OCI-LY1 (cell line): ENCODE data around the gene KRT24.

Source experiments
- H2AFZ ChIP-seq: fragments of 200-600 bp; sonication (generic), shearing (Covaris generic); 2 replicates; pipeline ENCODE4 v1.6.0; 2014; ENCODE audit warnings: antibody characterized with exemption, mild to moderate bottlenecking, low read length
- H3F3A ChIP-seq: fragments of 200-600 bp; sonication (generic), shearing (Covaris generic); 2 replicates; pipeline ENCODE4 v1.6.0; 2014; ENCODE audit warnings: mild to moderate bottlenecking, antibody characterized with exemption, low read length, moderate library complexity; ENCODE audit not compliant: insufficient read depth
- H3K27ac ChIP-seq: fragments of 200-600 bp; sonication (generic); 2 replicates; pipeline ENCODE4 v1.5.1; 2014; ENCODE audit warnings: low read length, mixed run types, mild to moderate bottlenecking, low read depth; ENCODE audit not compliant: poor library complexity, severe bottlenecking
- H3K27me3 ChIP-seq: fragments of 200-600 bp; sonication (generic); 2 replicates; pipeline ENCODE4 v1.6.0; 2014; ENCODE audit warnings: antibody characterized with exemption, mild to moderate bottlenecking, low read length, moderate library complexity; ENCODE audit not compliant: insufficient read depth
- H3K36me3 ChIP-seq: fragments of 200-600 bp; sonication (generic); 2 replicates; pipeline ENCODE4 v1.6.1; 2014; ENCODE audit warnings: mild to moderate bottlenecking, antibody characterized with exemption, low read length, moderate library complexity, mixed read lengths; ENCODE audit not compliant: insufficient read depth
- H3K4me1 ChIP-seq: fragments of 200-600 bp; sonication (generic); 2 replicates; pipeline ENCODE4 v1.5.1; 2014; ENCODE audit warnings: mild to moderate bottlenecking, low read length, moderate library complexity; ENCODE audit not compliant: insufficient read depth, severe bottlenecking
- H3K4me2 ChIP-seq: fragments of 200-600 bp; sonication (generic), shearing (Covaris generic); 2 replicates; pipeline ENCODE4 v1.6.1; 2014; ENCODE audit warnings: low read length
- H3K4me3 ChIP-seq: fragments of 200-600 bp; sonication (generic); 2 replicates; pipeline ENCODE4 v1.5.1; 2014; ENCODE audit warnings: low read length, low read depth, mild to moderate bottlenecking, mixed read lengths; ENCODE audit not compliant: poor library complexity, severe bottlenecking
- H3K79me2 ChIP-seq: fragments of 200-600 bp; shearing (Covaris generic); 2 replicates; pipeline ENCODE4 v1.6.1; 2016; ENCODE audit warnings: mixed run types, low read length, mixed read lengths; ENCODE audit not compliant: insufficient read depth
- H3K9ac ChIP-seq: fragments of 200-600 bp; sonication (generic), shearing (Covaris generic); 2 replicates; pipeline ENCODE4 v1.6.1; 2014; ENCODE audit warnings: mild to moderate bottlenecking, low read length, mixed read lengths
- H3K9me2 ChIP-seq: fragments of 200-600 bp; sonication (generic), shearing (Covaris generic); 2 replicates; pipeline ENCODE4 v1.6.1; 2014; ENCODE audit warnings: low read depth, mild to moderate bottlenecking, low read length, mixed read lengths
- H3K9me3 ChIP-seq: fragments of 200-600 bp; shearing (Covaris generic); 2 replicates; pipeline ENCODE4 v1.6.1; 2014; ENCODE audit warnings: low read length, mixed read lengths
- H4K20me1 ChIP-seq: fragments of 200-600 bp; sonication (generic), shearing (Covaris generic); 2 replicates; pipeline ENCODE4 v1.6.0; 2016; ENCODE audit warnings: mild to moderate bottlenecking, low read length; ENCODE audit not compliant: insufficient read depth
- CTCF ChIP-seq: fragments of 200-600 bp; sonication (generic), shearing (Covaris generic); IDR thresholded peaks from 2 replicates; pipeline ENCODE4 v1.5.1; 2017; ENCODE audit warnings: mild to moderate bottlenecking, antibody characterized with exemption, low read length, moderate library complexity, mixed read lengths
- EZH2 ChIP-seq: fragments of 200-600 bp; sonication (generic), shearing (Covaris generic); IDR thresholded peaks from 2 replicates; pipeline ENCODE4 v1.8.0; 2017; ENCODE audit warnings: borderline replicate concordance, mixed run types, mild to moderate bottlenecking, antibody characterized with exemption, low read length, moderate library complexity, mixed read lengths

The KRT24 gene

GRCh38 chr17:40718930-40719329, 15.4 kb upstream of the KRT24 start:
- H3K4me2 ChIP-seq = no peak overlapping the region
- H3F3A ChIP-seq = no peaks in the 10 kb centered on the region
- H3K4me1 ChIP-seq = no peaks in the 10 kb centered on the region
- H3K27me3 ChIP-seq = no peaks in the 10 kb centered on the region; the same call in 1 of the 2 replicates
- H2AFZ ChIP-seq = no peak overlapping the region
- no peaks in the 10 kb centered on the region for H3K36me3 ChIP-seq
- TF ChIP-seq EZH2 (no peak), CTCF (no peak)
- no peaks in the 10 kb centered on the region for H4K20me1 ChIP-seq
- H3K9ac ChIP-seq = no peak overlapping the region
- H3K27ac ChIP-seq = no peak overlapping the region
- no peak overlapping the region for H3K4me3 ChIP-seq
- no peaks in the 10 kb centered on the region for H3K9me3 ChIP-seq
- no peaks in the 10 kb centered on the region for H3K79me2 ChIP-seq
- H3K9me2 ChIP-seq = no peaks in the 10 kb centered on the region

GRCh38 chr17:40717776-40718175, 14.2 kb upstream of the KRT24 start:
- no peaks in the 10 kb centered on the region for H3K79me2 ChIP-seq
- H3K9me2 ChIP-seq = no peaks in the 10 kb centered on the region
- no peak overlapping the region for H3K27ac ChIP-seq
- no peak overlapping the region for H2AFZ ChIP-seq
- no peak overlapping the region for H3K4me3 ChIP-seq
- TF ChIP-seq EZH2 (no peak), CTCF (no peak)
- no peaks in the 10 kb centered on the region for H3K36me3 ChIP-seq
- no peak overlapping the region for H3K9ac ChIP-seq
- H3K4me2 ChIP-seq = no peak overlapping the region
- no peaks in the 10 kb centered on the region for H4K20me1 ChIP-seq
- H3K4me1 ChIP-seq = no peaks in the 10 kb centered on the region
- no peaks in the 10 kb centered on the region; the same call in 1 of the 2 replicates for H3K27me3 ChIP-seq
- no peaks in the 10 kb centered on the region for H3F3A ChIP-seq
- no peaks in the 10 kb centered on the region for H3K9me3 ChIP-seq

GRCh38 chr17:40714473-40714872, 10.9 kb upstream of the KRT24 start:
- Histone ChIP-seq H3K9me2 (no peaks in the 10 kb centered on the region), H3K4me3 (no peak overlapping the region), H3K27ac (no peak overlapping the region), H3K79me2 (no peaks in the 10 kb centered on the region), H3K36me3 (no peaks in the 10 kb centered on the region), H3K9ac (no peak overlapping the region), H3K9me3 (no peaks in the 10 kb centered on the region), H3K27me3 (no peaks in the 10 kb centered on the region; the same call in 1 of the 2 replicates), H2AFZ (no peak overlapping the region), H4K20me1 (no peaks in the 10 kb centered on the region), H3K4me2 (no peak overlapping the region), H3F3A (no peaks in the 10 kb centered on the region), H3K4me1 (no peaks in the 10 kb centered on the region)
- TF ChIP-seq EZH2 (no peak), CTCF (no peak; the same call in 1 of the 2 replicates)
